NCI-H1092 treated with DMSO at 0.1 percent for 48 hours (cell line): Measurements from ENCODE around the gene GPR34.
"Not testable (repeated sequence)": the region's sequence is repeated elsewhere in the genome, so short reads cannot be mapped to it uniquely, and the experiment has no call there.

Experiments used
- DNase-seq: peaks from one replicate; lab custom pipeline; 2025; lab: John Stamatoyannopoulos, UW

The GPR34 gene, protein sequence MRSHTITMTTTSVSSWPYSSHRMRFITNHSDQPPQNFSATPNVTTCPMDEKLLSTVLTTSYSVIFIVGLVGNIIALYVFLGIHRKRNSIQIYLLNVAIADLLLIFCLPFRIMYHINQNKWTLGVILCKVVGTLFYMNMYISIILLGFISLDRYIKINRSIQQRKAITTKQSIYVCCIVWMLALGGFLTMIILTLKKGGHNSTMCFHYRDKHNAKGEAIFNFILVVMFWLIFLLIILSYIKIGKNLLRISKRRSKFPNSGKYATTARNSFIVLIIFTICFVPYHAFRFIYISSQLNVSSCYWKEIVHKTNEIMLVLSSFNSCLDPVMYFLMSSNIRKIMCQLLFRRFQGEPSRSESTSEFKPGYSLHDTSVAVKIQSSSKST

DNA sequence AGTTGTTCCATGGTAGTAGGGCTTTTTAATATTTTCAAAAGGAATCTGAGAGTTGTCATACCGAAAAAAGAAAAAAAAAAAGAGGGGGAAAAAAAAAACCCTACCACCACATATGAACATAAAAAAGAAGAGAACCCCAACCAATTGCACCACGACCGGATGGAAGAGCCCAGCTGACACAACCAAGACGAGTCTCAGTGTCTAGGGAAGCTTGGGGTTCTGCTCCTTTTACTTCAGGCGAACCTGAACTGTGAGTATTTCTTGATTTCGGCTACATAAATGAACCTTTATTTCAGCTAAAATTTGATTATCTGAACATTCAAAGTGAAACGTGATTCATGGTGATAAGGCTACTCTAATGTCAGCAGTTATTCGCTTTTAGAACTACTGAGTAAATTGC lies at the start of gene GPR34:
TSS of gene GPR34 (plus strand) at position 139 of the 400 bp plus-strand sequence. CDS start 6,661 bp downstream, outside the sequence.
- DNase-seq = no peak

DNA sequence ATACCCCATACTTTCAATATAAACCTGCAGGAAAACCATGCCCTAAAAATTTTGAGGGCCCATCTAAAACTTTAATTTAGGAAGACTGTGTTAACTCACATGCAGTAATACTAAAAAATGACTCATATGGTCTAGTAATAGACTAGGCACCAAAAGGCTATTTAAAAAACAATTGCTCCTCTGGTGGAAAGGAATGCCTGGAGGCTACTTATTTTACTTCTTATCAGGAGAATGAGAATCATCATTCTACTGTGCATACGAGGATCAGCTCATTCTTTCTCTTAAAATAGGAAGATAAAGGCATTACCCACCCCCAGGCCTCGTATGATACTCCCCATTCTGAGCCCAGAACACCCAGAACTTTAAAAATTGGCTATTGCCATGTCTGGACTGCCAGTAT lies 42.6 kb upstream of the GPR34 start:
- DNase-seq = not testable (repeated sequence)

DNA sequence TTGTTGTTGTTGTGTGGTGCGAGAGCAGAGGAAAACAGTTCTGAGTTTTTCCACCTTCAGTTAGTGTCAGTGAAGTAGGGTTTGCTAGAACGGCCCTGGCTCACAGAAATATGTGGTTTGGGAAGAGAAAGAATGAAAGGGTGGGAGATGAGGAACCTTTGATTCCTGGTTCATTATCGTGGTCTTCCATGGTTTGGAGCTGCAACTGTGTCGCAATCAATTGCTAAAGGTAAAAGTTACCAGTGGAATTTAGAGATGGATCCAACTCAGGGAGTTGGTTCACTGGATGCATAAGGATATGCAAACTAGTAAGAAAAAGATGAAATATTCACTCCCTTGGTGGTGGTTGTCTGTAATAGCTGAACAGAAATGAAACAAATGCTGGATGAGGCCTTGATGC lies 35.6 kb upstream of the GPR34 start:
- no peak for DNase-seq

DNA sequence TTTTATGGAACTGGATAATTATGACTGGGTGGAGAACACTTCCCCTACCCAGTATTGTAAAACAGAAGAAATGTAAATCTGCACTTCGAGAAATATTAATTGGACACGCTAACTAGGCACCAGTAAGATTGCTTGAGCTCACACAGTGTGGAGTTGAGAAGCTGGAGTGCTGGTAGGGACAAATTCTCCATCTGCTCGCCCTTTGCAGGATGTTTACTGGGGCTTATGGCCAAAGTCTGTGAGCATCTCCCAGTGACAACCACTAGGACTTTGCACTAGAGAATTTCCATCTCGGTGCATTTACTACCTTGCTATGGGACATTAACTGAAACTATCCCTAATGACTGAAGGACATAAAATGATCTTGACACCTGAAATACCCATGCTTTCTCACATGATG lies 33.7 kb upstream of the GPR34 start:
- no peak for DNase-seq

- DNase-seq = no peak
Measured at GRCh38 chrX:41655631-41656030, 33.1 kb upstream of the GPR34 start.

GRCh38 chrX:41661366-41662095 lies 27.2 kb upstream of the GPR34 start:
- DNase-seq = no peak

DNA sequence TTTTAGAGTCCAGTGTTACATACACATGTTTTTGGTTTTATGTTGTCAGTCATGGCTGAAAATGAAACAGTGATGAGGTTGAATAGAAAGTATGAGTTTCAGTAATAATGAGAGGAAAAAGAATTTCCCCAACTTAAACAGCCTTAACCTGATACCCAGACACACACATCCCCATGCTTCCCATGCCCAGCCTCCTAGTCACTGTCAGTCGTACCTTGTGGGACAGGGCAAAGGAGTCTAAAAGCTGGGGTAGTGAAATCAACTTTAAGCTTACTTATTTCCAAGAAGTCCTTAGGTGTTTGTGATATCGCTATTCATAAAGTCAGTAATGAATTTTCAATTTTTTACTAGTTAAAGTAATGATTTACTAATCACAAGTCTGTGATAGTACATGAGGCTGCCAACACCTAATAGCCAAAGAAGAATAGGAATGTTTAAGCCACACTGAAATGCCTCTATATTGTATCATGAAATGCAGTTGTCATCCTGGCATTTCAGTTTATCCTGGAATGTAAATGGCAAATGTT lies 24.3 kb upstream of the GPR34 start:
- no peak for DNase-seq

GRCh38 chrX:41664908-41665307 lies 23.9 kb upstream of the GPR34 start:
- DNase-seq = no peak

- no peak for DNase-seq
Measured at GRCh38 chrX:41665686-41666085, 23.1 kb upstream of the GPR34 start.

- DNase-seq = no peak
Measured at GRCh38 chrX:41666251-41666650, 22.5 kb upstream of the GPR34 start.

GRCh38 chrX:41667631-41668030 lies 21.1 kb upstream of the GPR34 start:
- no peak for DNase-seq

DNA sequence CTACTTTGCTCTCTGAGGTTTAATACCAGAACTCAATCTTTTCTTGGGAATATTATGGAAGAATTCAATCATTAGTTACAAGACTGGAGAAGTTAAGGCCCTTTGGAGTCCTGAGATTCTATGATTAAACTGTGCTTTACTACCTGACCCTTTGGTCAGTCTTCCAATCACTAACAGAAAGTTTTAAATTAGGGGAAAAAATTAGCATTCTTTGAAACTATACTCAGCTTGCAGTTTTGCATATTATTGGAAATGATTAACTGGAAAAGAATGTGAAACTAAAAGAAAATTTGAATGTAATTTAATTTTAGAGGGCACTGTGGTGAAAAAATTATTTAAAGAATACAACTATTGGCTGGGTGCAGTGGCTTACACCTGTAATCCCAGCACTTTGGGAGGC lies 18.7 kb upstream of the GPR34 start:
- no peak for DNase-seq

DNA sequence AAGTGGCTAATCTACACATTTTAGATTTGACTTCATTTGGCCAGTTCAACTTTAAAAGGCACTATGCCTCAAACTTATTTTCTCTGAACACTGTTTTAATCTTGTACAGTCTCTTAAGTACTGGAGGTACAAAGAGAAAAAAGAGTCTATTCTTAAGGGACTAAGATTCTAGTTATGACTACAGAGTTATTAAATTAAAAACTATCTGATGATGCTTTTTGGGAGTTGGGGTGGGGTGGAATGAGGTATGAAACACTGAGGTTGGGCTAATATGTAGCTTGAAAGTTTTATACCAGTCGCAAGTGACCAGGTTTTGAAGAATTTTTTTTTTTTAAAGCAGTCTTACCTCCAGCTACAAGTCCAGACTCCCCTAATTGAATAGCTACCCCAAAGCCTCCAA lies 17.7 kb upstream of the GPR34 start:
- DNase-seq = no peak

GRCh38 chrX:41672643-41673042 lies 16.1 kb upstream of the GPR34 start:
- no peak for DNase-seq

GRCh38 chrX:41676361-41676760 lies 12.4 kb upstream of the GPR34 start:
- not testable (repeated sequence) for DNase-seq

GRCh38 chrX:41677183-41678060 lies 11.4 kb upstream of the GPR34 start:
- no peak for DNase-seq

DNA sequence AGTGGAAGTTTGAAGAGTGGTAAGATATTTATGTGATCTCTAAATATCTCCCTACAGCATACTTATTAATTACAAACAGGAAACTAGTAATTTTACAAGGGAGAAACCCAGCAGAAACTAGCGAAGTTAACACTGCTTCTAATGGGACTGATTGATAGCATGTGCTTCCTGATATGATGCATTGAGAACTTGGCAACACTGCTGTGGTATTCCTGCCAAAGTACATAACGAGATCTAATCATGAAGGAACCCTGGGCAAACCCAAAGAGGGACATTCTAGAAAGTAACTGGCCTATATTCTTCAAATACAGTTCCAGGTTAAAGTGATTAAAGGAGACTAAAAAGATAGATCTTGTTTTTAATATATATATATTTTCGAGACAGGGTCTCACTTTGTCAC lies 4.6 kb upstream of the GPR34 start:
- DNase-seq = no peak

DNA sequence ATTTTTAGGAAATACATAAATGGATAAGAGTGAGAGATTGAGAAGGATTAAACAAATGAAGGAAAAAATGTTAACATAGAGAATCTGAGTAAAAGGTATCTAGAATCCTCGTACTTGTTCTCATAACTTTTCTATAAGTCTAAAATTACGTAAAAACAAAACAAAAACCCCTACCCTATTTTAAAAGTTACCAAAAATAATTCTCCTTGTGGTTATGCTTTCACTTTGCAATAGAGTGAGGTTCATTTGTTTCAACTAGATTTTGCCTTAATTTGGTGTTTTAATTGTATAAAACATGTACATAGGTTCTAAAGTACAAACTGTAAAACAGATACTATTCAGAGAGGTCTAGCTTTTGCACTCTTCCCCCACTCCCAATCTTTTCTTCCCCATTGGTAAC lies 3.8 kb upstream of the GPR34 start:
- no peak for DNase-seq

DNA sequence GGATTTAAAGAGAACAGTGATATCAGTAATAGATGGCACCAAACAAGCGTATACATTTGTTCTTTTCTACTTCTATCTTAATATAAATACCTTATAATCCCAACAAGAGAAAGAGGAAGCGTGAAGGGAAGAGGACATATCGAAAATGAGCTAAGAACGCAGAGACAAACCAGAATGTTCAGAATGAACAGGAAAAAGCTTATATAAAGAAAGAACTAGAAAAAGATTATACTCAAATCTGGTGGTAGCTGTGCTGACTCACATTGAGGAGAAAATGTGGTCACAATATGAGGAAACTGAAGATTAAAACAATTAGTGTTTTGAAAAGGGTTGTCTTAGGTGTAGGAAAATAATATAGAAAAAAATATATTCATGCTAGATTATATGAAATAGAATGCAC lies 2.0 kb upstream of the GPR34 start:
- DNase-seq = no peak

GRCh38 chrX:41688156-41688555 lies 617 bp upstream of the GPR34 start:
- DNase-seq = no peak

DNA sequence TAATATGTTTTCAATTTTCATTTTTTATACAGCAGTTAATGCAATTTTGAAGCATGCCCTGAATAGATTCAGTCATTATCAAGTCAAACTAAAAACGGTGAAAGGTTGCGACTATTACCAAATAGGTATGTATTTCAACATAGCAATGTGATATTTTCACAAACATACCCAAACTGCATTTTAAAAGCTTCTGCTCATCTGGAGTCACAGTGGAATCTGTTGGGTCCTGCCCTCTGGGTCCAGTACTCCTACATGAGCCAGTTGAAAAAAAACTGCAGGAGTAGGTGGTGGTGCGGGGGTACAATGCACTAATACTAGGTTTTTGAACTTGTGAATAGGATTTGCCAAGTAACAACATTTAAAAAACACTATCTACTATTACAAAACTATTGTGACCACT lies 938 bp downstream of the GPR34 start:
- no peak for DNase-seq

- peak; percentile 9 for DNase-seq
Measured at GRCh38 chrX:41692162-41692749, 3.5 kb downstream of the GPR34 start.
